ENCODE results near the gene FBXO22.

The FBXO22 gene

GRCh38 chr15:75924576-75924975 is 20.9 kb downstream of the FBXO22 start:
- H3F3A ChIP-seq (ENCODE audit: insufficient read depth), result no peaks in the 10 kb centered on the region

GRCh38 chr15:75925440-75925839 is 21.8 kb downstream of the FBXO22 start:
- H3K27me3 ChIP-seq (ENCODE audit: low read length), result no peaks in the 10 kb centered on the region
- no peaks in the 10 kb centered on the region for H3K9me2 ChIP-seq (replicated peaks; ENCODE audit: insufficient read depth, low read length)
- no peak overlapping the region for H2AFZ ChIP-seq (ENCODE audit: low read depth, low read length, severe bottlenecking)
- H3K9ac ChIP-seq (ENCODE audit: low read length), result no peak overlapping the region
- no peak overlapping the region for H3K4me3 ChIP-seq (ENCODE audit: insufficient read depth, low read length, poor library complexity, severe bottlenecking)
- no peaks in the 10 kb centered on the region for H4K20me1 ChIP-seq (ENCODE audit: low read depth, low read length)
- 0 out of 2 replicates have a peak, but pooled peaks cover 4% of the 10 kb centered on the region for H3K36me3 ChIP-seq (ENCODE audit: low read length)
- 0 out of 2 replicates have a peak, but pooled peaks cover 19% of the 10 kb centered on the region for H3K79me2 ChIP-seq (ENCODE audit: insufficient read depth, low read length)
- no peaks in the 10 kb centered on the region for H3K9me3 ChIP-seq (ENCODE audit: insufficient read depth, low read length)
- H3K4me2 ChIP-seq (ENCODE audit: low read depth, low read length, poor library complexity, severe bottlenecking), result no peak overlapping the region
- no peak overlapping the region for H3K27ac ChIP-seq (ENCODE audit: low read depth, low read length)
- no peak for TF ChIP-seq EZH2phosphoT487 (conservative IDR thresholded peaks at IDR 0.05; ENCODE audit: low read length)
- H3F3A ChIP-seq (ENCODE audit: insufficient read depth), result no peaks in the 10 kb centered on the region

More at GRCh38 chr15:75924576-75924975, 20.9 kb downstream of the FBXO22 start:
- Histone ChIP-seq H3K9me3 (ENCODE audit: insufficient read depth, low read length) (no peaks in the 10 kb centered on the region), H2AFZ (ENCODE audit: low read depth, low read length, severe bottlenecking) (no peak overlapping the region), H3K4me3 (ENCODE audit: insufficient read depth, low read length, poor library complexity, severe bottlenecking) (no peak overlapping the region), H4K20me1 (ENCODE audit: low read depth, low read length) (no peaks in the 10 kb centered on the region), H3K9me2 (replicated peaks; ENCODE audit: insufficient read depth, low read length) (no peaks in the 10 kb centered on the region), H3K36me3 (ENCODE audit: low read length) (0 out of 2 replicates have a peak, but pooled peaks cover 1% of the 10 kb centered on the region), H3K9ac (ENCODE audit: low read length) (no peak overlapping the region), H3K27me3 (ENCODE audit: low read length) (no peaks in the 10 kb centered on the region), H3K27ac (ENCODE audit: low read depth, low read length) (no peak overlapping the region), H3K4me2 (ENCODE audit: low read depth, low read length, poor library complexity, severe bottlenecking) (no peak overlapping the region), H3K79me2 (ENCODE audit: insufficient read depth, low read length) (0 out of 2 replicates have a peak, but pooled peaks cover 18% of the 10 kb centered on the region)
- TF ChIP-seq EZH2phosphoT487 (conservative IDR thresholded peaks at IDR 0.05; ENCODE audit: low read length) (no peak), CTCF (IDR thresholded peaks at IDR 0.05; ENCODE audit: insufficient read depth, low read length, poor library complexity, severe bottlenecking) (no peak)

- Histone ChIP-seq H3F3A (ENCODE audit: insufficient read depth) (no peaks in the 10 kb centered on the region), H3K9ac (ENCODE audit: low read length) (no peak overlapping the region), H4K20me1 (ENCODE audit: low read depth, low read length) (no peaks in the 10 kb centered on the region), H3K27ac (ENCODE audit: low read depth, low read length) (no peak overlapping the region), H3K4me3 (ENCODE audit: insufficient read depth, low read length, poor library complexity, severe bottlenecking) (no peak overlapping the region), H3K9me3 (ENCODE audit: insufficient read depth, low read length) (no peaks in the 10 kb centered on the region), H3K36me3 (ENCODE audit: low read length) (peaks cover 9% of the 10 kb centered on the region; the same call in 1 of the 2 replicates), H3K4me2 (ENCODE audit: low read depth, low read length, poor library complexity, severe bottlenecking) (no peak overlapping the region), H3K79me2 (ENCODE audit: insufficient read depth, low read length) (0 out of 2 replicates have a peak, but pooled peaks cover 19% of the 10 kb centered on the region), H3K9me2 (replicated peaks; ENCODE audit: insufficient read depth, low read length) (no peaks in the 10 kb centered on the region), H2AFZ (ENCODE audit: low read depth, low read length, severe bottlenecking) (no peak overlapping the region), H3K27me3 (ENCODE audit: low read length) (no peaks in the 10 kb centered on the region)
- TF ChIP-seq CTCF (IDR thresholded peaks at IDR 0.05; ENCODE audit: insufficient read depth, low read length, poor library complexity, severe bottlenecking) (no peak), EZH2phosphoT487 (conservative IDR thresholded peaks at IDR 0.05; ENCODE audit: low read length) (no peak)
These were observed 23.3 kb downstream of the FBXO22 start for GRCh38 chr15:75926931-75927330.

GRCh38 chr15:75927601-75928000 is 23.9 kb downstream of the FBXO22 start:
- no peaks in the 10 kb centered on the region for H3K27me3 ChIP-seq (ENCODE audit: low read length)
- no peaks in the 10 kb centered on the region for H3K9me3 ChIP-seq (ENCODE audit: insufficient read depth, low read length)
- H3K27ac ChIP-seq (ENCODE audit: low read depth, low read length), result no peak overlapping the region
- H3K79me2 ChIP-seq (ENCODE audit: insufficient read depth, low read length), result 0 out of 2 replicates have a peak, but pooled peaks cover 15% of the 10 kb centered on the region
- TF ChIP-seq CTCF (IDR thresholded peaks at IDR 0.05; ENCODE audit: insufficient read depth, low read length, poor library complexity, severe bottlenecking), result no peak
- TF ChIP-seq EZH2phosphoT487 (conservative IDR thresholded peaks at IDR 0.05; ENCODE audit: low read length), result no peak
- H3F3A ChIP-seq (ENCODE audit: insufficient read depth), result no peaks in the 10 kb centered on the region
- H4K20me1 ChIP-seq (ENCODE audit: low read depth, low read length), result no peaks in the 10 kb centered on the region
- H3K9me2 ChIP-seq (replicated peaks; ENCODE audit: insufficient read depth, low read length), result no peaks in the 10 kb centered on the region
- H3K4me3 ChIP-seq (ENCODE audit: insufficient read depth, low read length, poor library complexity, severe bottlenecking), result no peak overlapping the region
- peaks cover 13% of the 10 kb centered on the region; the same call in 1 of the 2 replicates for H3K36me3 ChIP-seq (ENCODE audit: low read length)
- no peak overlapping the region for H3K9ac ChIP-seq (ENCODE audit: low read length)
- H3K4me2 ChIP-seq (ENCODE audit: low read depth, low read length, poor library complexity, severe bottlenecking), result no peak overlapping the region
- H2AFZ ChIP-seq (ENCODE audit: low read depth, low read length, severe bottlenecking), result no peak overlapping the region
